ENCODE data around the gene OLFML2A. TPM values are rescaled to one million over a fixed set of nuclear protein-coding genes. Genes with fewer than 3 reads are reported as not detected.

OLFML2A gene
- total RNA-seq, 1 donor from 2014 or later = 148 TPM

DNA sequence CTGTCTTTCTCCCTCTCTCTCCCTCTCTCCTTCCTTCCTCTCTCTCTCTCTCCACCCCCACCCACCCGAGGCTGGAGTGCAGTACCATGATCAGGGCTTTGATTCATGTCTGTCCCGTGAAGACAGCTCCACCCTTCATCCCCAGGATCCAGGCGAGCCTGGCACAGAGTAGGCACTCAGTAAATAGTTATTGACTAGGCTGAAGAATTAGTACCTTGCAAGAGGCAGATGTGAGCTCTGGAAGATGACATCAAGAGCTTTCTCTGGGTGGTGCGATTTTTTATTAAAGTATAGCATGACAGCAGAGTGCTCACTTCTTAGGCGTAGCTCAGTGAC lies 52.4 kb downstream of the OLFML2A start:
- Histone ChIP-seq H3K27me3 (ENCODE audit: insufficient read depth, low read length) (no peaks in the 10 kb centered on the region), H3K4me2 (ENCODE audit: low read length) (no peak overlapping the region), H3K36me3 (ENCODE audit: insufficient read depth, low read length) (no peaks in the 10 kb centered on the region), H2AFZ (ENCODE audit: low read depth, low read length) (no peak overlapping the region), H3K4me3 (ENCODE audit: insufficient read depth, low read depth, low read length) (no peak overlapping the region), H3K79me2 (ENCODE audit: insufficient read depth, low read length) (no peaks in the 10 kb centered on the region), H3K9me3 (ENCODE audit: insufficient read depth, low read depth, low read length) (no peaks in the 10 kb centered on the region), H4K20me1 (ENCODE audit: insufficient read depth, low read length) (no peaks in the 10 kb centered on the region), H3K4me1 (ENCODE audit: insufficient read depth, low read length) (peaks cover 18% of the 10 kb centered on the region), H3K9ac (ENCODE audit: low read length) (no peak overlapping the region), H3K27ac (ENCODE audit: low read depth, low read length) (no peak overlapping the region)
- no peaks in the 10 kb centered on the region for H3K36me3 Mint-ChIP-seq (ENCODE audit: low read depth, unreplicated experiment)
- H3K4me1 Mint-ChIP-seq (ENCODE audit: low read depth, unreplicated experiment) = peaks cover 7% of the 10 kb centered on the region
- H3K4me3 Mint-ChIP-seq (ENCODE audit: unreplicated experiment) = no peak overlapping the region
- no peaks in the 10 kb centered on the region for H3K27me3 Mint-ChIP-seq (ENCODE audit: low read depth, unreplicated experiment)
- FAIRE-seq = no peak
- no peak overlapping the region for H3K27ac Mint-ChIP-seq (ENCODE audit: unreplicated experiment)
- TF ChIP-seq, protein P1, sequence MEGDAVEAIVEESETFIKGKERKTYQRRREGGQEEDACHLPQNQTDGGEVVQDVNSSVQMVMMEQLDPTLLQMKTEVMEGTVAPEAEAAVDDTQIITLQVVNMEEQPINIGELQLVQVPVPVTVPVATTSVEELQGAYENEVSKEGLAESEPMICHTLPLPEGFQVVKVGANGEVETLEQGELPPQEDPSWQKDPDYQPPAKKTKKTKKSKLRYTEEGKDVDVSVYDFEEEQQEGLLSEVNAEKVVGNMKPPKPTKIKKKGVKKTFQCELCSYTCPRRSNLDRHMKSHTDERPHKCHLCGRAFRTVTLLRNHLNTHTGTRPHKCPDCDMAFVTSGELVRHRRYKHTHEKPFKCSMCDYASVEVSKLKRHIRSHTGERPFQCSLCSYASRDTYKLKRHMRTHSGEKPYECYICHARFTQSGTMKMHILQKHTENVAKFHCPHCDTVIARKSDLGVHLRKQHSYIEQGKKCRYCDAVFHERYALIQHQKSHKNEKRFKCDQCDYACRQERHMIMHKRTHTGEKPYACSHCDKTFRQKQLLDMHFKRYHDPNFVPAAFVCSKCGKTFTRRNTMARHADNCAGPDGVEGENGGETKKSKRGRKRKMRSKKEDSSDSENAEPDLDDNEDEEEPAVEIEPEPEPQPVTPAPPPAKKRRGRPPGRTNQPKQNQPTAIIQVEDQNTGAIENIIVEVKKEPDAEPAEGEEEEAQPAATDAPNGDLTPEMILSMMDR (IDR thresholded peaks at IDR 0.05; ENCODE audit: insufficient read depth, low read depth, low read length) = no peak
- TF ChIP-seq EZH2 (IDR thresholded peaks at IDR 0.05; ENCODE audit: insufficient read depth, low read length) = no peak
- no peaks in the 10 kb centered on the region for H3K9me3 Mint-ChIP-seq (ENCODE audit: unreplicated experiment)
- no peak for DNase-seq (ENCODE audit: low read depth)

DNA sequence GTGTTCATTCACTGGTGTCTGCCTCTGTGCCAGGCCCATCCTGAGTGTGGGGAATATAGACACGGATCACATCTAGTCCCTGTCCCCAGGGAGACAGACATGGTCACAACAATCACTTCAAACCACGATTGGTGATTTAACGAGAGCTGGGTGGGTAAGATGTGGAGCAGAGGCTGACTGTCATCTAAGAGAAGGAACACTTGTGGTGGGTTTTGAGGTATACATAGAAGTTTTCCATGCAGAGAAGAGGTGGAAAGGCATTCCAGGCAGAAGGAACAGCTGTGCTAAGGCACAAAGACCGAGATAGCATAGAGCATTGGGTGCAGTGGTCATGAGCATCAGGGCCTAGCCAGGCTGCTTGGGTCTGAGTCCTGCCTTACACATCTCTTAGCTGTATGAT lies 53.7 kb downstream of the OLFML2A start:
- no peak overlapping the region for H3K4me3 Mint-ChIP-seq (ENCODE audit: unreplicated experiment)
- Histone ChIP-seq H3K4me3 (ENCODE audit: insufficient read depth, low read depth, low read length) (no peak overlapping the region), H3K4me1 (ENCODE audit: insufficient read depth, low read length) (peaks cover 30% of the 10 kb centered on the region), H2AFZ (ENCODE audit: low read depth, low read length) (no peak overlapping the region), H3K36me3 (ENCODE audit: insufficient read depth, low read length) (no peaks in the 10 kb centered on the region), H3K9ac (ENCODE audit: low read length) (no peak overlapping the region), H3K27me3 (ENCODE audit: insufficient read depth, low read length) (no peaks in the 10 kb centered on the region), H3K4me2 (ENCODE audit: low read length) (no peak overlapping the region), H3K79me2 (ENCODE audit: insufficient read depth, low read length) (no peaks in the 10 kb centered on the region), H4K20me1 (ENCODE audit: insufficient read depth, low read length) (no peaks in the 10 kb centered on the region), H3K9me3 (ENCODE audit: insufficient read depth, low read depth, low read length) (no peaks in the 10 kb centered on the region), H3K27ac (ENCODE audit: low read depth, low read length) (no peak overlapping the region)
- FAIRE-seq = no peak
- no peaks in the 10 kb centered on the region for H3K36me3 Mint-ChIP-seq (ENCODE audit: low read depth, unreplicated experiment)
- no peaks in the 10 kb centered on the region for H3K9me3 Mint-ChIP-seq (ENCODE audit: unreplicated experiment)
- peaks cover 20% of the 10 kb centered on the region for H3K4me1 Mint-ChIP-seq (ENCODE audit: low read depth, unreplicated experiment)
- H3K27ac Mint-ChIP-seq (ENCODE audit: unreplicated experiment) = no peak overlapping the region
- no peak for DNase-seq (ENCODE audit: low read depth)
- no peaks in the 10 kb centered on the region for H3K27me3 Mint-ChIP-seq (ENCODE audit: low read depth, unreplicated experiment)
- no peak for TF ChIP-seq EZH2 (IDR thresholded peaks at IDR 0.05; ENCODE audit: insufficient read depth, low read length)
- TF ChIP-seq, protein P1 (IDR thresholded peaks at IDR 0.05; ENCODE audit: insufficient read depth, low read depth, low read length) = no peak

DNA sequence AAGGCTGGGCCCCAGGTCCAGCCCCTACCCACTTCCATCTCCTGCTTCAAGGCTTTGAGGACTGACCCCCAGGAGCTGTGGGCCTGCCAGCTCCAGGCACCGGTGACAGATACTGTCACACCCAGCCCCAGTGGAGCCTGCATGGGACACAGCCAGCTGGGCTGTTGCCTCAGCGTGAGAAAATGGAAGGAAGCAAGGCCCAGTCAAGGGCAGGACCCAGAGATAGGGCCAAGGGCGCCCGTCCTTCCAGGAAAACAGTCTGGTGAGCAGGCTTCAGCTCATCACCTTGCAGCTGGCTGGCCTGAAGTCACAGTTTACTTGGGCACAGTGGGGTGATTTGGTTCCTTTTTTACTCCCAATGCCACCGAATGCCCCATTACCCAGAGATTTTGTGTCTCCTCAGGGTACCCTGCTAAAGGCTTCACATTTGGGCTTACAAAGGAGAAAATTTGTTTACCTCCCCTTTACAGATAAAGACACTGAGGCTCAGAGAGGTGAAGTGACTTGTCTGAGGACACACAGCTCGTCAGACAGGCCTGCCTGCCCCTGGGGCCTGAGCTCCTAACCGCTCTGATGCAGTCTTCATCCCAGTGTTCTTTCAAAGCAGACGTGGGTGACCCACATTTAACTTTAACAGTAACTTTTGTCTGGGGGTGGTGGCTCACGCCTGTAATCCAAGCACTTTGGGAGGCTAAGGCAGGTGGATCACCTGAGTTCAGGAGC lies 54.9 kb downstream of the OLFML2A start:
- Histone ChIP-seq H3K79me2 (ENCODE audit: insufficient read depth, low read length) (no peaks in the 10 kb centered on the region), H3K9me3 (ENCODE audit: insufficient read depth, low read depth, low read length) (no peaks in the 10 kb centered on the region), H3K4me3 (ENCODE audit: insufficient read depth, low read depth, low read length) (no peak overlapping the region), H3K27me3 (ENCODE audit: insufficient read depth, low read length) (no peaks in the 10 kb centered on the region), H3K4me2 (ENCODE audit: low read length) (no peak overlapping the region), H3K9ac (ENCODE audit: low read length) (no peak overlapping the region), H3K27ac (ENCODE audit: low read depth, low read length) (no peak overlapping the region), H4K20me1 (ENCODE audit: insufficient read depth, low read length) (no peaks in the 10 kb centered on the region), H2AFZ (ENCODE audit: low read depth, low read length) (no peak overlapping the region), H3K4me1 (ENCODE audit: insufficient read depth, low read length) (peaks cover 30% of the 10 kb centered on the region), H3K36me3 (ENCODE audit: insufficient read depth, low read length) (no peaks in the 10 kb centered on the region)
- no peaks in the 10 kb centered on the region for H3K36me3 Mint-ChIP-seq (ENCODE audit: low read depth, unreplicated experiment)
- no peak overlapping the region for H3K27ac Mint-ChIP-seq (ENCODE audit: unreplicated experiment)
- no peak overlapping the region for H3K4me3 Mint-ChIP-seq (ENCODE audit: unreplicated experiment)
- no peaks in the 10 kb centered on the region for H3K9me3 Mint-ChIP-seq (ENCODE audit: unreplicated experiment)
- no peak for TF ChIP-seq EZH2 (IDR thresholded peaks at IDR 0.05; ENCODE audit: insufficient read depth, low read length)
- TF ChIP-seq, protein P1 (IDR thresholded peaks at IDR 0.05; ENCODE audit: insufficient read depth, low read depth, low read length) = no peak
- H3K27me3 Mint-ChIP-seq (ENCODE audit: low read depth, unreplicated experiment) = no peaks in the 10 kb centered on the region
- peaks cover 20% of the 10 kb centered on the region for H3K4me1 Mint-ChIP-seq (ENCODE audit: low read depth, unreplicated experiment)
- no peak for DNase-seq (ENCODE audit: low read depth)
- no peak for FAIRE-seq
